22Rv1 (cell line): ENCODE results near the gene ENOX2.

Source experiments
- H3K27ac ChIP-seq: fragments of 450-650 bp; 2 replicates; pipeline ENCODE4 v1.5.1; 2017
- ZFX ChIP-seq: fragments of 450-650 bp; IDR thresholded peaks from 2 replicates; pipeline ENCODE4 v1.6.1; 2017; ENCODE audit warnings: antibody characterized with exemption, borderline replicate concordance
- TF ChIP-seq, protein P1 (sequence below): fragments of 450-650 bp; IDR thresholded peaks from 2 replicates; pipeline ENCODE4 v1.5.1; 2017; ENCODE audit warnings: mild to moderate bottlenecking

Gene ENOX2

DNA sequence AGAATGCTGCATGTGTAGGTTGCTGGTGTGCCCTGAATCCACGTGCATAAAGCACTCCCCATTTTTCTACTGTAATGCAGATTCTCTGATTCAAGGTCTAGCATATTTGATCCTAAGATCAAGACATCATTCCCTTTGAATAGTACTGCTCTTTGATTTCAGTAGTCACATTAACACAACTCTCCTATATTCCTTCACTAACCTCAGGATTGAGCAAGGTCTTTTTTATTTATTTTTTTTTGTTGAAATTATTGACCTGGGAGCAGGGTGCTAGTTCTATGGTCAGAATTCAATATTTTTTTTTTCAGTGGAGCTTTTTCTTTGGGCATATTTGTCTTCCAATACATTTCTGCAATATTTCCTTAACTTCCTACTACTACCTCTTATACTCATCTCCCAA, 255.5 kb downstream of the ENOX2 start:
- TF ChIP-seq, protein P1, sequence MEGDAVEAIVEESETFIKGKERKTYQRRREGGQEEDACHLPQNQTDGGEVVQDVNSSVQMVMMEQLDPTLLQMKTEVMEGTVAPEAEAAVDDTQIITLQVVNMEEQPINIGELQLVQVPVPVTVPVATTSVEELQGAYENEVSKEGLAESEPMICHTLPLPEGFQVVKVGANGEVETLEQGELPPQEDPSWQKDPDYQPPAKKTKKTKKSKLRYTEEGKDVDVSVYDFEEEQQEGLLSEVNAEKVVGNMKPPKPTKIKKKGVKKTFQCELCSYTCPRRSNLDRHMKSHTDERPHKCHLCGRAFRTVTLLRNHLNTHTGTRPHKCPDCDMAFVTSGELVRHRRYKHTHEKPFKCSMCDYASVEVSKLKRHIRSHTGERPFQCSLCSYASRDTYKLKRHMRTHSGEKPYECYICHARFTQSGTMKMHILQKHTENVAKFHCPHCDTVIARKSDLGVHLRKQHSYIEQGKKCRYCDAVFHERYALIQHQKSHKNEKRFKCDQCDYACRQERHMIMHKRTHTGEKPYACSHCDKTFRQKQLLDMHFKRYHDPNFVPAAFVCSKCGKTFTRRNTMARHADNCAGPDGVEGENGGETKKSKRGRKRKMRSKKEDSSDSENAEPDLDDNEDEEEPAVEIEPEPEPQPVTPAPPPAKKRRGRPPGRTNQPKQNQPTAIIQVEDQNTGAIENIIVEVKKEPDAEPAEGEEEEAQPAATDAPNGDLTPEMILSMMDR, result no peak
- TF ChIP-seq ZFX, result no peak

DNA sequence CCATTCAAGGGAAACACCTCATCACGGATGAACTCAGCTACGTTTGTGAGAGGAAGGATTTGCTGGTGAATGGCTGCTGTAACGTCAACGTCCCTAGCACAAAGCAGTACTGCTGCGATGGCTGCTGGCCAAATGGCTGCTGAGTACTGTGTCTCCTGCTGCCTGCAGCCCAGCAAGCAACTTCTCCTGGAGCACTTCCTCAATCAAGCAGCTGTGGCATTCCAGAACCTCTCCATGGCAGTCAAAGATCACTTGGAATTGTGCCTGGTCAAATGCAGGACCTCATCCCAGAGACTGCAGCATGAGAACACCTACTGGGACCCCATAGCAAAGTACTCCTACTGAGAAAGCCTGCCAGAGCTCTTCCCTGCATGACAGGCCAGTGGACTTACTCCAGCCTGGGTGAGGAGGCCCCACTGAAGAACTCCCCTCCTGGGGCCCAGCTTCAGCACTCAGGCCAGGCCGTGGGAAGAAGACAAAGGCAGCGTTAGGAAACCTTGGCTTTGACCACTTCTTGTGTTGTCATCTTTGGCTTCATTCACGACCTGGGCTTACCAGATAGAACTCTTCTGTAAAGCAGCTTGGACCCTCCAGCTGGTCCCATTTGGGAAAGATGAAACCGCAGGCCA, 256.9 kb downstream of the ENOX2 start:
- TF ChIP-seq ZFX, result no peak
- TF ChIP-seq, protein P1, result no peak

More for the DNA sequence above, 255.5 kb downstream of the ENOX2 start:
- H3K27ac ChIP-seq, result no peak overlapping the region

DNA sequence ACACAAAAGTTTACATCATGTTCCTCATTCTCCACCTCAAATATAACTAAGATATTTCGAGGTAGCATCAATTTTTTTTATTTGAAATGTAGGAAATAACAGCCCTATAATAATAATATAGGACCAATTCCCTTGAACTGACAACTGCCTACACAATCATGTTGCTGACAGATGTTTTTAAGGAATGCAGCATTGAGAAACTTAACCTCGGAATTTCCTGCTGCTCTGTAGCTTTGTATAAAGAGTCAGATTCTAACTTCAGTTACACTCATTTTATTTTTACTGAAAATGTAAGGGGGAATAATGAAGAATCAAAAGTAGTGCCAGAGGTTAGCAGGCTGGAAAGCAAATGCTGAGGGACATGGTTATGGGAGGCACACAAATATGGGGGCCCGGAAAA, 265.4 kb downstream of the ENOX2 start:
- no peak overlapping the region for H3K27ac ChIP-seq
- TF ChIP-seq ZFX, result no peak
- TF ChIP-seq, protein P1, result no peak

More for the DNA sequence above, 256.9 kb downstream of the ENOX2 start:
- no peak overlapping the region for H3K27ac ChIP-seq

DNA sequence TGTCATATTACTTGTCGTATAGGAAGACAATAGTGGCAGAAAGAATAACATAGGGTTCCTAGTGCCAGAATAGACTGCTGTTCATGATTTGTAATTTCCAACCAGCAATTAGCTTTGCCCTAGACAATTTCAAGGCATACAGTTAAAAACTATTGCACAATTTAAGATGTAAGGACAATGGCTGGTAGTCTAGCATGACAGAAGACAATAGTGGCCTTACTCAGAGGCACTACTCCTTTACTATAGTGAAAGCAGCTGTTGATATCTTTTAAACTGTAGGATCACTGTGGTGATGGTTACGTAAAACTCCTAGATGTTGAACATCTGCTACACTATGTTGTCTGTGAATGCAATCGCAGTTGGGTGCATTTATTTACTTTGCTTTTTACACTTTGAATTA, 266.7 kb downstream of the ENOX2 start:
- TF ChIP-seq, protein P1, result no peak
- no peak for TF ChIP-seq ZFX
- no peak overlapping the region for H3K27ac ChIP-seq

DNA sequence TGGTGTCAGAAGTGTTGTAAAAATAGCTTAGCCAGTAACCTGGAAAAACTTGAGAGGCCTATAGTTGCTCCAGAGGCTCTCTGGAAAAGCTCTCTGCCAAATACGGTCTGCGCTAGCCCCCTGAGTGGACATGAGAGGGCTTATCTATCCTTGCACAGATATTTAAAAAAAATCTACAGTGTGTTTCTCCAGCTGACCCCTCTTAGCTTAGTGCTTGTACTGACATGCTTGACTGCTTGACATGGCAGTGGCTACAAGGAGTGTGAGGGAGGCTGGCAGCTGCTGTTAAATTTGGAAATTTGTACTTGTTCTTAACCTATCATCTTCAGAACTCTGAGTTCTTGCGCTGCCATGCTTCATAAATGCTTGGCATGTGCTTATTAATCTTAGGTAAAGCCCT, 272.0 kb downstream of the ENOX2 start:
- no peak for TF ChIP-seq ZFX
- TF ChIP-seq, protein P1, result no peak
- H3K27ac ChIP-seq, result no peak overlapping the region

DNA sequence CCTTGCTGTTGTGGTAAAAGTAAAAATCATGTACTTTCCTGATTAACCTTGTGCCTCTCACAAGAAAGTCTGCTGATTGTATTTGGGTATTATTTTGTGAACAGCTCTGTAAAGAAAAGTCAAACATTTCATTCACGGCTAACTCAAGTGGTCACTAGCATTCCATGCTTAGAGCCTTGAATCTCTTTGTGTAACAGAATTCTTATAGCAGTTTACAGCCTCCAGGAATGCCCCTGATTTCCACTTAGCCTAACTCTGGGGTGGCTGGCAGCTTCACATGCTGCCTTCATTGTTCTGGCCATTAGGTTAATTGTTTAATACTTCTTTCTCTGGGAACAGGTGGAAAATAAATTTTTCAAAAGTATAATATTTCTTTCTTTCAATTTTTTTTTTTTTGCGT, 274.5 kb downstream of the ENOX2 start:
- H3K27ac ChIP-seq, result no peak overlapping the region
- no peak for TF ChIP-seq ZFX
- TF ChIP-seq, protein P1, result no peak

DNA sequence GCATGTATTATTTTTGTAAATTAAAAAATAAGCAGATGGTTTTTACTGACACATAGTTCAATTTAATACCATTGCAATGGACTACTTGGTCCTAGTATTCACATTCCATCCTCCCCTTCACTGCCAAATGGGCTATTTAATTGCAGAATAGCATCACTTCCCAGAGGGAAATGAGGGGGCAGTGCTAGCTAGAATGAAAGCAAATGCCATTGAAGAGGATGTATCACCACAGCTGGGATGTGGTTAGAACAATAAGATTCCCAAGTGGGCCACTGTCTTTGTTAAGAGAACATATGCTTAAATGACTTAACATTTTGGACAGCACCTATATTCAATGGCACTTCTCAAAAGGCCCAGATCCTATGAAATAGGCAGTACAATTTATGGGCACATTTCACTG, 276.5 kb downstream of the ENOX2 start:
- no peak for TF ChIP-seq ZFX
- TF ChIP-seq, protein P1, result no peak
- H3K27ac ChIP-seq, result no peak overlapping the region
